GM10248 (cell line): ENCODE results near the gene LDHA.
"Not testable (repeated sequence)": the region's sequence is repeated elsewhere in the genome, so short reads cannot be mapped to it uniquely, and the experiment has no call there.

Experiments used
- CTCF ChIA-PET: fragments of 300-600 bp; sonication (Branson Sonifier 250); formaldehyde crosslinking; extraction: SDS; loops from one replicate; lab custom pipeline; 2021; ENCODE audit warnings: antibody characterized with exemption; lab: Yijun Ruan, JAX
- POLR2A ChIA-PET: fragments of 350-650 bp; sonication (Branson Sonifier 250); formaldehyde crosslinking; extraction: SDS; loops from one replicate; lab custom pipeline; 2020; ENCODE audit warnings: antibody characterized with exemption; lab: Yijun Ruan, JAX
- DNase-seq: peaks from one replicate; pipeline ENCODE4 v3.0.0; 2012; ENCODE audit errors: extremely low spot score
- TF ChIP-seq, protein P1 (sequence below): IDR thresholded peaks from 2 replicates; pipeline ENCODE4 v1.5.1; 2012; ENCODE audit warnings: mild to moderate bottlenecking, low read depth; ENCODE audit errors: extremely low read depth, missing control alignments, control extremely low read depth

Gene LDHA

DNA sequence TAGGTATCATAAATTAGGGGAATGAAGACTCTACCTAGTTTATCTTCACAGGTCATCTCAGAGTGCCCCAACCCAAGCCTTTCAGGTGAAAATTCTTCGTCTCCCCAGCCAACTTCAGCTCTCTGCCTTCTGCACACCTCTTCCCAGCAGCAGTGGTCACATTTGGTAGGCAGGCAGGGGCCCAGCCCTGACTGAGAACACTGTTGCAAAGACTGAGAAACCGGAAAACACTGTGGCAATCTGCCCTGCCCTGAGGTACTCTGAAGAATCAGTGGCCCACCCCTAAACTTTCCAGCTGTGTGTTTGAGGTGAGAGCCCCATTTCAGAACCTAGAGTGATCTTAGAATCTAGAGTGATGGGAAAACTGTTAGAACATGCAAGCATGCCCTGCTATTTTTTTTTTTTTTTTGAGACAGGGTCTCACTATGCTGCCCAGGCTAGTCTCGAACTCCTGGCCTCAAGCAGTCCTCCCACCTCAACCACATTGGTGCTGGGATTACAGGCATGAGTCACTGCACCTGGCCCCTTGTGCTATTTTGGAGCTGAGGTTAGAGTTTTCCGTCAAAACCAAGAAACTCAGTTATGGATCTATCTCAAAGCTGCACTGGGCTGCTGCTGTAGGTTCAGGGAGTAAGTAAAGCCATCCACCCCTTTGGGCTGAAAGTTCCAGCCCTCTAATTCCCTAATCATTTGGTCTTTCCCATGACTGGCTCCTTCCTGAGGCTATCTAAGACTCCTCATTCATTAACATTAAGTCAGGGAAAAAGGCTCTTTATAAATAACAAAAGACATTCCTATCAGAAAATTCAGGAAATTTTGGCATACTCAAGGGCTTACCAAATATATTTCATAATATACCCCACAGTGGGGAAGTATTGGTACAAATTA is 1.7 kb upstream of the LDHA start:
- TF ChIP-seq, protein P1, sequence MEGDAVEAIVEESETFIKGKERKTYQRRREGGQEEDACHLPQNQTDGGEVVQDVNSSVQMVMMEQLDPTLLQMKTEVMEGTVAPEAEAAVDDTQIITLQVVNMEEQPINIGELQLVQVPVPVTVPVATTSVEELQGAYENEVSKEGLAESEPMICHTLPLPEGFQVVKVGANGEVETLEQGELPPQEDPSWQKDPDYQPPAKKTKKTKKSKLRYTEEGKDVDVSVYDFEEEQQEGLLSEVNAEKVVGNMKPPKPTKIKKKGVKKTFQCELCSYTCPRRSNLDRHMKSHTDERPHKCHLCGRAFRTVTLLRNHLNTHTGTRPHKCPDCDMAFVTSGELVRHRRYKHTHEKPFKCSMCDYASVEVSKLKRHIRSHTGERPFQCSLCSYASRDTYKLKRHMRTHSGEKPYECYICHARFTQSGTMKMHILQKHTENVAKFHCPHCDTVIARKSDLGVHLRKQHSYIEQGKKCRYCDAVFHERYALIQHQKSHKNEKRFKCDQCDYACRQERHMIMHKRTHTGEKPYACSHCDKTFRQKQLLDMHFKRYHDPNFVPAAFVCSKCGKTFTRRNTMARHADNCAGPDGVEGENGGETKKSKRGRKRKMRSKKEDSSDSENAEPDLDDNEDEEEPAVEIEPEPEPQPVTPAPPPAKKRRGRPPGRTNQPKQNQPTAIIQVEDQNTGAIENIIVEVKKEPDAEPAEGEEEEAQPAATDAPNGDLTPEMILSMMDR, result no peak
- no peak for DNase-seq
- ChIA-PET CTCF (interaction anchor here (0.9 to 4.1 kb wide), 3 partner anchors 8 to 329 kb away, joined by 4 to 35 read pairs (median 5); no protein-coding TSS in a partner anchor), POLR2A (interaction anchor here (1.1 kb wide), 1 partner anchor 9 kb away, joined by 4 read pairs; no protein-coding TSS in a partner anchor)

DNA sequence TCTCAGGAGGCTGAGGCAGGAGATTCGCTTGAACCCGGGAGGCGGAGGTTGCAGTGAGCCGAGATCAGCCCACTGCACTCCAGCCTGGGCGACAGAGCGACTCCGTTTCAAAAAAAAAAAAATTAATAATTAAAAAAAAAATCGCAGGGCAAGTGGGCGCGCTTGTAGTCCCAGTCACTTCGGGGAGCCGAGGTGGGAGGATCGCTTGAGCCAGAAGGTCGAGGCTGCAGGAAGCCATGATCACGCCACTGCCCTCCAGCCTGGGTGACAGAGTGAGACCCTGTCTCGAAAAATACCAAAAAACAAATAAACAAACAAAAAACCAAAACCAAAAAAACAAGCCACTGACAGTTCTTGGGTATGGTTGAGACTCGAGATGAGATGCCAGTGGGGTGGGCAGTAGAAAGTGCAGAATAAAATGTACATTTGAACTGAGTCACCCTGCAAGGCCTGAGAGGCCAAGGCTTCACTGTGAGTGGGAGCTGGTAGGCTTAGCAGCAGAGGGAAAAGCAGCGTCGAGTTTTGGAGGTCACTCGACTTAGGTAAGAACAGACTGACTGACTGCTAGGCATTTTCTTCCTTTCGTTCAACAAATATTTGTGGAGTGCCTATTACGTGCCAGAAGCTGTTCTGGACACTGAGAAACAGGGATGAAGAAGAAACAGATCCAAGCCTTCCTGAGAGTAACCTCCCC is 635 bp upstream of the LDHA start:
- DNase-seq, result no peak
- POLR2A ChIA-PET, result interaction anchor here (0.6 to 3.4 kb wide), 13 partner anchors 10 to 1194 kb away, joined by 3 to 41 read pairs (median 5); partner anchors contain the start of genes GTF2H1, HPS5, SPTY2D1 and TSG101
- TF ChIP-seq, protein P1, result no peak
- CTCF ChIA-PET, result interaction anchor here (0.6 to 4.1 kb wide), 7 partner anchors 9 to 334 kb away, joined by 3 to 35 read pairs (median 4); no protein-coding TSS in a partner anchor

DNA sequence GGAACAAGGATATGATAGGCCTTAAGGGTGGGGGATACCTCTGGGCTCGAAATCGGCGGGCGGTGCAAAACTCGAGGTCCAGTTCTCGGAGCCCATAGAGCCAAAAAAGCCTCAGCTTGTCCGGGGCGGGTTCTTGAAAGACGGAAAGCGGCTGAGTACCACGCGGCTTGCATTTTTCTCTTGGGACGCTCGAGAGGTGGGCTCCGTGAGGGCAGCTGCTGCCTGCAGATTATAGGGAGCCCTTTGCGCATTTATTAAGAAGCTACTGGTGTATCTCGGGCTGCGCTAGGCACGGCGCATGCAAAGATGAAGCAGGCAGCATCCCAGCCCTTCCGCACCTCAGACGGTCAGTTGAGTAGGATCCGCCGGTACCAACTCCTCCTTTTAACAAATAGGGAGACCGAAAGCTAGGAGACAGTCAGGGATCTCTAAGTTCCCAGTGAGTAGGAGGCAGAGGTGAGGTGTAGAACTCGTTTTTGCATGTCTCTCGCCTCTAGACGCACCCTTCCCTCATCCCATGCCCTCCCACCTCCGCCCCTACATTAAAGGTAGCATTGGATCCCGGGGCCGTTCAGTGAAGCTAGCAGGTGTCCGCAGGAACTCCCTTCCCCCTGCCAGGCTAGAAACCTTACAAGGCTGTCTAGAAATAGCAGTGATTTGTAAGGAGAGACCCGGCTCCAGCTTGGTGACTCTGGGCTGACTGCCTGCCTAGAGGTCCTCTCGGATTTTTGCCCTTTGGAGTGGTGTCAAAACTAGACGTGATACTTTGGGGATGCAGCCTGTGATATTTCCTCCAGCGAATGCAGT is 768 bp downstream of the LDHA start:
- no peak for DNase-seq
- CTCF ChIA-PET, result interaction anchor here (1.0 to 4.1 kb wide), 10 partner anchors 10 to 370 kb away, joined by 3 to 35 read pairs (median 5); no protein-coding TSS in a partner anchor
- POLR2A ChIA-PET, result interaction anchor here (0.8 to 3.4 kb wide), 10 partner anchors 10 to 238 kb away, joined by 3 to 41 read pairs (median 4); partner anchors contain the start of gene SPTY2D1
- TF ChIP-seq, protein P1, result no peak

DNA sequence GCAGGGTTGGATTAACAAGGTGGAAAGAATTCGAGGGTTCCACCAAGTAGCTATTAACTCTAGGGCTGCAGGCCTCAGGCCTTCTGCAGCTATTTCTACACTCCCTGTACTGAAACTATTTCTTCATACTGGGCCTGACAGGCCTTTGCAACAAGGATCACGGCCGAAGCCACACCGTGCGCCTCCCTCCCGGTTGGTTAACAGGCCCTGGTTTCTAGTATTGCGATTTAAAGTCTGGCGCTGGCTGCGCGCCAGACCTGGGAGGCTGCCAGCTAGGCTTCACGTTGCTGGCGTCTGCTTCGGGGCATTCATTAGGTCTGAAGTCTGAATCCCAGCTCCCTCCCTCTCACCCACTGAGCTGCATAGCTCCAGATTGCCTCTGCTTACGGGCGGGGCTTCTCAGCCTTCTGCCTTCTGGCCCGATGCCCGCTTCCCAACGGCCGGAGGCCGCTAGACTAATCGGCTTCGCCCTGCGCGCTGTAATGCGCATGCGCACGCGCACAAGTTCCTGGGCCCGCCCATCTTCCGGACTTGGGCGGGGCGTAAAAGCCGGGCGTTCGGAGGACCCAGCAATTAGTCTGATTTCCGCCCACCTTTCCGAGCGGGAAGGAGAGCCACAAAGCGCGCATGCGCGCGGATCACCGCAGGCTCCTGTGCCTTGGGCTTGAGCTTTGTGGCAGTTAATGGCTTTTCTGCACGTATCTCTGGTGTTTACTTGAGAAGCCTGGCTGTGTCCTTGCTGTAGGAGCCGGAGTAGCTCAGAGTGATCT is 1.6 kb downstream of the LDHA start:
- POLR2A ChIA-PET, result interaction anchor here (0.6 to 3.4 kb wide), 8 partner anchors 9 to 130 kb away, joined by 3 to 41 read pairs (median 3); no protein-coding TSS in a partner anchor
- CTCF ChIA-PET, result interaction anchor here (1.0 to 4.1 kb wide), 8 partner anchors 9 to 369 kb away, joined by 3 to 35 read pairs (median 7); no protein-coding TSS in a partner anchor
- peak; percentile 96 for DNase-seq

DNA sequence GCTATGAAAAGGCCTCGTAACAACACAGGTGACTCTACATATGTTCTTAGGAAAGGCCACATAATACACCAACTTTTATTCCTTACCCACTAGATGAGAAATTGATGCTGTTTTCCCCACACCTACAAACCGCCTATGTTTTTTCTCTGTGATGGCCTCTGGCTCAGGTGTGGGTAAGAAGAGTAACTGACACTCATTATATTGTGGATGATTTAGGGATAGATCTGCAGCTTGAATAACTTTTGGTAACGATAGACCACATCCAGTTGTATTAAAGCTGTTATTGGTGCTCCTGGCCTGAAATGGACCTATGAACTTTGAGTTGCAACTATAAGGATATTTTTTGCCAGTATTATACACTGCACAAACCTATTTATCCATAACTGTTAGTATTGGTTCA is 3.6 kb downstream of the LDHA start:
- ChIA-PET CTCF (interaction anchor here (2.0 kb wide), 1 partner anchor 12 kb away, joined by 8 read pairs; no protein-coding TSS in a partner anchor), POLR2A (no interaction called here)
- DNase-seq, result no peak
- TF ChIP-seq, protein P1, result no peak

More for the DNA sequence above, 1.6 kb downstream of the LDHA start:
- TF ChIP-seq, protein P1, result no peak

DNA sequence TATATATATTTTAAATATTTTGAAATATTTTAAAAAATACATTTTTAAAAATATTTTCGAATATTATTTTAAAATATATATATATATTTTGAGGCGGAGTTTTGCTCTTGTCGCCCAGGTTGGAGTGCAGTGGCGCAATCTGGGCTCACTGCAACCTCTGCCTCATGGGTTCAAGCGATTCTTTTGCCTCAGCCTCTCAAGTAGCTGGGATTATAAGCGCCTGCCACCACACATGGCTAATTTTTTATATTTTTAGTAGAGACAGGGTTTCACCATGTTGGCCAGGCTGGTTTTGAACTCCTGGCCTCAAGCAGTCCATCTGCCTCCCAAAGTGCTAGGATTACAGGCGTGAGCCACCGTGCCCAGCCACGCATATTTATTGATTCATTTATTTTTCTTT is 6.7 kb downstream of the LDHA start:
- POLR2A ChIA-PET, DNase-seq: not testable (repeated sequence)
- CTCF ChIA-PET, result interaction anchor here (2.3 kb wide), 1 partner anchor 9 kb away, joined by 10 read pairs; no protein-coding TSS in a partner anchor
